HCT116 (cell line): ENCODE data around the gene HMGN5. TPM values are rescaled to one million over a fixed set of nuclear protein-coding genes. Genes with fewer than 3 reads are reported as not detected.
A peak's percentile ranks its signal among the peaks of the same experiment; 100 is the strongest.

ENCODE experiments used
- ATAC-seq: fragments of 200-7000 bp; cut with Tn5 transposase; 2 replicates; pipeline ENCODE4 v1.9.1; 2020; ENCODE audit warnings: mild to moderate bottlenecking, moderate library complexity
- BruUV-seq: library from RNA; stranded (reverse); fragments of 400-500 nt; replicated peaks from 2 replicates; lab custom pipeline; 2021; lab: Mats Ljungman, UMichigan
- CTCF ChIA-PET: fragments of 300-600 bp; sonication (Branson Sonifier 250); formaldehyde crosslinking; loops from one replicate; lab custom pipeline; 2021; ENCODE audit warnings: antibody characterized with exemption; lab: Charles Lee
- POLR2A ChIA-PET: fragments of 300-600, 350-600 bp; sonication (Branson Sonifier 250); formaldehyde crosslinking; loops from one replicate; lab custom pipeline; 2021; ENCODE audit warnings: antibody characterized with exemption; lab: Charles Lee
- RAD21 ChIA-PET, 2 experiments: fragments of 300-600 bp; sonication (Branson Sonifier 250); formaldehyde crosslinking; loops; one replicate each; lab custom pipeline; 2023; ENCODE audit warnings: low total read pairs in 2 of 2; ENCODE audit not compliant: uncharacterized antibody in 2 of 2, unreplicated experiment in 2 of 2, low non-redundant PET in 1 of 2; lab: Charles Lee
- DNase-seq: peaks from one replicate; pipeline ENCODE4 v3.0.0-alpha.2; 2010; ENCODE audit warnings: low read depth, low spot score
- H2AFZ ChIP-seq: fragments of 200-600 bp; shearing (Covaris generic), sonication (generic); 2 replicates; pipeline ENCODE4 v1.6.1; 2017; ENCODE audit warnings: low read depth, mixed run types, mixed read lengths, antibody characterized with exemption, low read length; ENCODE audit not compliant: poor library complexity, severe bottlenecking
- H3K27ac ChIP-seq: 2 replicates; pipeline ENCODE4 v1.5.1; 2012; ENCODE audit warnings: low read depth, low read length
- H3K27me3 ChIP-seq: fragments of 200-600 bp; sonication (generic); 2 replicates; pipeline ENCODE4 v1.6.1; 2016; ENCODE audit warnings: mixed run types, low read length, mixed read lengths; ENCODE audit not compliant: insufficient read depth
- H3K36me3 ChIP-seq, 2 experiments: fragments of 200-500 bp in 1 of 2; fragments of 200-600 bp in 1 of 2; sonication (Bioruptor generic) in 1 of 2; sonication (generic) in 1 of 2; 2 replicates each; pipeline versions ENCODE4 v1.5.1 to v1.6.1; 2014 to 2016; ENCODE audit warnings: low read length in 2 of 2, inconsistent platforms in 1 of 2, mixed read lengths in 1 of 2, mixed run types in 1 of 2; ENCODE audit not compliant: insufficient read depth in 2 of 2, control insufficient read depth in 1 of 2
- H3K4me1 ChIP-seq, 2 experiments: fragments of 200-600 bp in 1 of 2; sonication (generic) in 1 of 2; 2 replicates each; pipeline versions ENCODE4 v1.5.1 to v1.6.1; 2012 to 2017; ENCODE audit warnings: low read length in 2 of 2, inconsistent platforms in 1 of 2, mild to moderate bottlenecking in 1 of 2, mixed read lengths in 1 of 2, mixed run types in 1 of 2, moderate library complexity in 1 of 2; ENCODE audit not compliant: insufficient read depth in 2 of 2, control insufficient read depth in 1 of 2
- H3K4me2 ChIP-seq: fragments of 200-600 bp; sonication (generic); 2 replicates; pipeline ENCODE4 v1.6.1; 2017; ENCODE audit warnings: mixed run types, low read length, mixed read lengths
- H3K4me3 ChIP-seq, 2 experiments: fragments of 200-600 bp in 1 of 2; sonication (generic) in 1 of 2; replicated peaks in 1 of 2; 2 replicates each; pipeline ENCODE4 v1.5.1; 2011 to 2016; ENCODE audit warnings: low read length in 2 of 2, control low read depth in 1 of 2, low read depth in 1 of 2, mild to moderate bottlenecking in 1 of 2, mixed read lengths in 1 of 2, mixed run types in 1 of 2
- H3K79me2 ChIP-seq: fragments of 200-600 bp; sonication (generic); 2 replicates; pipeline ENCODE4 v1.6.1; 2017; ENCODE audit warnings: mild to moderate bottlenecking, mixed run types, low read length, moderate library complexity, mixed read lengths; ENCODE audit not compliant: insufficient read depth
- H3K9ac ChIP-seq: fragments of 200-600 bp; sonication (generic); 2 replicates; pipeline ENCODE4 v1.6.1; 2016; ENCODE audit warnings: low read length, mixed read lengths
- H3K9me2 ChIP-seq: fragments of 200-600 bp; sonication (generic), shearing (Covaris generic); 2 replicates; pipeline ENCODE4 v1.6.1; 2017; ENCODE audit warnings: mixed run types, mild to moderate bottlenecking, moderate library complexity; ENCODE audit not compliant: insufficient read depth
- H3K9me3 ChIP-seq, 2 experiments: fragments of 200-500 bp in 1 of 2; fragments of 200-600 bp in 1 of 2; sonication (Bioruptor generic) in 1 of 2; sonication (generic) in 1 of 2; 2 replicates each; pipeline ENCODE4 v1.6.1; 2014 to 2017; ENCODE audit warnings: low read length in 2 of 2, mixed read lengths in 2 of 2, inconsistent platforms in 1 of 2, low read depth in 1 of 2, mild to moderate bottlenecking in 1 of 2, mixed run types in 1 of 2, moderate library complexity in 1 of 2; ENCODE audit not compliant: control insufficient read depth in 1 of 2, insufficient read depth in 1 of 2
- H4K20me1 ChIP-seq: fragments of 200-600 bp; sonication (generic), shearing (Covaris generic); 2 replicates; pipeline ENCODE4 v1.6.1; 2017; ENCODE audit warnings: mixed run types, mild to moderate bottlenecking, moderate library complexity; ENCODE audit not compliant: insufficient read depth
- CEBPB ChIP-seq: IDR thresholded peaks from 2 replicates; pipeline ENCODE4 v1.6.1; 2012; ENCODE audit warnings: low read depth
- CTCF ChIP-seq, 3 experiments: fragments of 200-600 bp in 1 of 3; sonication (generic) in 1 of 3; IDR thresholded peaks in 2 of 3; conservative IDR thresholded peaks in 1 of 3; 2 replicates each; pipeline ENCODE4 v1.5.1; 2012 to 2017; ENCODE audit warnings: low read depth in 2 of 3, low read length in 2 of 3, antibody characterized with exemption in 1 of 3, borderline replicate concordance in 1 of 3, control low read depth in 1 of 3, mild to moderate bottlenecking in 1 of 3, mixed read lengths in 1 of 3, mixed run types in 1 of 3, moderate library complexity in 1 of 3; ENCODE audit not compliant: insufficient read depth in 1 of 3
- EGR1 ChIP-seq: IDR thresholded peaks from 2 replicates; pipeline ENCODE4 v1.6.1; 2012; ENCODE audit warnings: low read depth
- ELF1 ChIP-seq: IDR thresholded peaks from 2 replicates; pipeline ENCODE4 v1.6.1; 2012; ENCODE audit warnings: low read depth, borderline replicate concordance
- EZH2 ChIP-seq: fragments of 200-600 bp; sonication (generic); IDR thresholded peaks from 2 replicates; pipeline ENCODE4 v1.6.1; 2017; ENCODE audit warnings: antibody characterized with exemption, mixed run types
- JUND ChIP-seq: IDR thresholded peaks from 2 replicates; pipeline ENCODE4 v1.6.1; 2012
- POLR2A ChIP-seq: IDR thresholded peaks from 2 replicates; pipeline ENCODE4 v1.7.0; 2011; ENCODE audit warnings: borderline replicate concordance; ENCODE audit not compliant: insufficient read depth, insufficient read length; ENCODE audit errors: extremely low read depth
- POLR2AphosphoS5 ChIP-seq: IDR thresholded peaks from 2 replicates; pipeline ENCODE4 v1.6.1; 2011; ENCODE audit warnings: mild to moderate bottlenecking, low read depth, low read length, moderate library complexity
- RAD21 ChIP-seq: IDR thresholded peaks from 2 replicates; pipeline ENCODE4 v1.6.1; 2012; ENCODE audit warnings: low read depth, mild to moderate bottlenecking
- SP1 ChIP-seq: IDR thresholded peaks from 2 replicates; pipeline ENCODE4 v1.6.1; 2012; ENCODE audit warnings: low read depth
- SRF ChIP-seq: IDR thresholded peaks from 2 replicates; pipeline ENCODE4 v1.6.1; 2012; ENCODE audit warnings: low read depth
- YY1 ChIP-seq: IDR thresholded peaks from 2 replicates; pipeline ENCODE4 v1.6.1; 2011; ENCODE audit warnings: low read length, low read depth, moderate library complexity, mild to moderate bottlenecking; ENCODE audit not compliant: insufficient replicate concordance; ENCODE audit errors: extremely low read depth
- ZBTB33 ChIP-seq: IDR thresholded peaks from 2 replicates; pipeline ENCODE4 v1.6.1; 2011; ENCODE audit warnings: mild to moderate bottlenecking, low read length, moderate library complexity; ENCODE audit not compliant: insufficient replicate concordance; ENCODE audit errors: extremely low read depth
- ZNF274 ChIP-seq: fragments of 200-500 bp; sonication (Bioruptor generic); IDR thresholded peaks from 2 replicates; pipeline ENCODE4 v1.6.1; 2014; ENCODE audit warnings: mild to moderate bottlenecking, low read depth, low read length, inconsistent platforms
- intact Hi-C: fragments of 100-400 bp; cut with micrococcal nuclease; formaldehyde crosslinking; loops from 2 replicates; pipeline ENCODE4 v1.10.0; 2022
- total RNA-seq: library from RNA; stranded (reverse); gene quantifications from one replicate; pipeline ENCODE4 v1.2.1, GENCODE V29; 2021; ENCODE audit not compliant: unreplicated experiment
- TF ChIP-seq, protein P1 (sequence below): IDR thresholded peaks from 2 replicates; pipeline ENCODE4 v1.6.1; 2012
- TF ChIP-seq, protein P2 (sequence below): IDR thresholded peaks from 2 replicates; pipeline ENCODE4 v1.6.1; 2012

Gene HMGN5
- total RNA-seq, 1 experiment from 2014 or later, result 3.0 TPM

- intact Hi-C loops, result no loop called here
- Histone ChIP-seq H3K4me1 (peaks cover 2 to 4% of the 10 kb centered on the region in 2 experiments; a peak in 3 of 4 replicates), H2AFZ (no peak overlapping the region), H4K20me1 (no peaks in the 10 kb centered on the region), H3K79me2 (no peaks in the 10 kb centered on the region), H3K9ac (no peak overlapping the region), H3K27ac (no peak overlapping the region), H3K9me2 (no peaks in the 10 kb centered on the region), H3K4me2 (peak overlapping the region; percentile 79), H3K4me3 (peak overlapping the region; percentile 62 to 74; a peak in 3 of 4 replicates), H3K9me3 (no peaks in the 10 kb centered on the region), H3K36me3 (no peaks in the 10 kb centered on the region), H3K27me3 (no peaks in the 10 kb centered on the region)
- ChIA-PET CTCF (interaction anchor here (1.4 kb wide), 1 partner anchor 10 kb away, joined by 3 read pairs; no protein-coding TSS in a partner anchor), RAD21 (no interaction called here), POLR2A (no interaction called here)
- BruUV-seq, result no TSS peak
- no peak for DNase-seq
- ATAC-seq, result no peak
- TF ChIP-seq RAD21 (no peak), POLR2AphosphoS5 (no peak), CTCF (IDR thresholded peaks at IDR 0.05 in 2 of 3, conservative IDR thresholded peaks at IDR 0.05 in 1 of 3; ENCODE audit: borderline replicate concordance in 1 of 3, insufficient read depth in 1 of 3, low read depth in 2 of 3, low read length in 2 of 3) (no peak), YY1 (no peak), EZH2 (no peak), POLR2A (no peak), JUND (no peak), SP1 (no peak), ELF1 (no peak), CEBPB (no peak), EGR1 (no peak), SRF (no peak), ZNF274 (no peak), ZBTB33 (no peak)
- TF ChIP-seq, protein P1, sequence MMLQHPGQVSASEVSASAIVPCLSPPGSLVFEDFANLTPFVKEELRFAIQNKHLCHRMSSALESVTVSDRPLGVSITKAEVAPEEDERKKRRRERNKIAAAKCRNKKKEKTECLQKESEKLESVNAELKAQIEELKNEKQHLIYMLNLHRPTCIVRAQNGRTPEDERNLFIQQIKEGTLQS, result no peak
- TF ChIP-seq, protein P2, sequence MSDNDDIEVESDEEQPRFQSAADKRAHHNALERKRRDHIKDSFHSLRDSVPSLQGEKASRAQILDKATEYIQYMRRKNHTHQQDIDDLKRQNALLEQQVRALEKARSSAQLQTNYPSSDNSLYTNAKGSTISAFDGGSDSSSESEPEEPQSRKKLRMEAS, result no peak
These were observed 1.2 kb upstream of the HMGN5 start for GRCh38 chrX:81202943-81203342.
